Ovary (tissue), 9 donors: Measurements from ENCODE around the gene CRIM1. TPM values are rescaled to one million over a fixed set of nuclear protein-coding genes. Genes with fewer than 3 reads are reported as not detected.
A peak's percentile ranks its signal among the peaks of the same experiment; 100 is the strongest.

Experiments
- DNase-seq, 5 donors: peaks; one replicate each; pipeline ENCODE4 v3.0.0-alpha.2; 2019 to 2020
- H3K27ac ChIP-seq, 2 donors: fragments of 200-600 bp; one replicate each; pipeline versions ENCODE4 v1.5.1 to v1.8.0; 2019 to 2022
- H3K27me3 ChIP-seq: fragments of 200-600 bp; one replicate; pipeline ENCODE4 v1.8.0; 2022
- H3K36me3 ChIP-seq: fragments of 200-600 bp; sonication (generic); one replicate; pipeline ENCODE4 v1.5.1; 2019
- H3K4me1 ChIP-seq: one replicate; pipeline ENCODE4 v1.8.1; 2013; ENCODE audit warnings: mild to moderate bottlenecking, moderate library complexity; ENCODE audit not compliant: insufficient read depth
- H3K4me3 ChIP-seq: fragments of 200-600 bp; sonication (generic); one replicate; pipeline ENCODE4 v1.5.1; 2017
- H3K9me3 ChIP-seq, 2 donors: fragments of 200-600 bp in 1 of 2; sonication (generic) in 1 of 2; one replicate each; pipeline versions ENCODE4 v1.5.1 to v1.8.1; 2013 to 2019; ENCODE audit warnings: mild to moderate bottlenecking in 1 of 2, moderate library complexity in 1 of 2
- EP300 ChIP-seq: sonication (generic); formaldehyde crosslinking; IDR thresholded peaks from one replicate; pipeline ENCODE4 v1.6.1; 2017; ENCODE audit warnings: antibody characterized with exemption
- POLR2A ChIP-seq: fragments of 450-650 bp; IDR thresholded peaks from one replicate; pipeline ENCODE4 v1.6.1; 2017; ENCODE audit warnings: antibody characterized with exemption, mild to moderate bottlenecking, moderate library complexity
- WGBS, 3 donors: extraction: QIAGEN DNeasy Blood & Tissue Kit in 1 of 3; methylation state at CpG; one replicate each; pipeline versions ENCODE4 v1.1.5 to v1.1.7; 2013 to 2017; 5-methylcytosine and 5-hydroxymethylcytosine counted together
- intact Hi-C, 4 donors: fragments of 100-400 bp; cut with DNase I; formaldehyde crosslinking; loops; one replicate each; pipeline versions ENCODE4 v1.11.0 to v1.15.1; 2022 to 2023
- polyA plus RNA-seq, 2 donors: library from polyadenylated mRNA; stranded (reverse); fragments of 200-250 nt in 1 of 2; fragments of 350-450 nt in 1 of 2; fragmentation: Illumina TruSeq in 1 of 2; extraction: RNeasy Lipid Tissue Mini Kit (QIAGEN cat#74804) in 1 of 2; gene quantifications; one replicate each; pipeline ENCODE4 v1.2.3, GENCODE V29; 2013 to 2014
- total RNA-seq, 7 donors: library from RNA; depleted of rRNA in 2 of 7; stranded (reverse); fragments of >200 nt in 2 of 7; fragmentation: NEBNext Ultra II Directional in 3 of 7; extraction: Animal tissue kit (Norgen Biotek cat#: 25700) in 3 of 7; gene quantifications; one replicate each; pipeline versions ENCODE4 v1.1.0 to v1.2.4, GENCODE V29; 2016 to 2023
- TF ChIP-seq, protein P1 (sequence below), 3 donors: fragments of 450-650 bp in 2 of 3; fragments of 200-600 bp in 1 of 3; IDR thresholded peaks; one replicate each; pipeline versions ENCODE4 v1.5.1 to v1.8.0; 2016 to 2022; ENCODE audit warnings: antibody characterized with exemption in 3 of 3, mild to moderate bottlenecking in 1 of 3
- donor health status: DM: no; HTN: no; CAD: no; lungs with moderate emphysema.
- donor health status: DM: no; HTN: no; CAD: no.
- donor health status: Bipolar disorder and iron deficiency.
- donor health status: DM: yes; HTN: yes; CAD: no.
- donor health status: DM: no; HTN: no; CAD: no.
- donor health status: DM: yes; HTN: yes; CAD: no.

The CRIM1 gene
- total and polyA plus RNA-seq, 9 donors: 38.4 to 134 (median 65.0) TPM

DNA sequence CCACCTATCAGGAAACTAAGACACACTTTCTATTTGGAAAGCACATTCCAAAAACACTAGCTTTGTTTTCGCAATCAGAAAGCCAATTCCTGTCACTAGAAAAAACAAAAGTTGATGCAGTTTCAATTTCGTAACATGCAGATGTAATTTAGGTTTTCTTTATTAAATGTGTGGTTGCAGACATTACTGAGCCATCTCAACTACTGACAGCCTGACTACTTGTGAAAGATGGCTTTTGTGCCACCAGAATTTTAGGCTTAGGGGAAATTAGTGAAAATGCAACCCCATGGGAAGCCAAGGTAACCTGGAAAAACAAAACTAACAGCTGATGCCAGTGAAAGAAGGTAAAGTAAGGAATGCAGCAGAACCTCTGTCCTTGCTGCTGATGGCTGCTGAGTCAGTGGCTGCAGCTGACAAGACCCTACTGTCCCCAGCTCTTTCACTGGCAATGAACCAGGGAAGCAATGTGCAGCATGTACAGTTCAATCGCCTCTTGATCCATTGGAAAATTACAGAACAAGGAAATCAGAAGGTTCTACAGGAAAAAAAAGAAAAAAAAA lies 207.5 kb downstream of the CRIM1 start:
- TF ChIP-seq, protein P1, sequence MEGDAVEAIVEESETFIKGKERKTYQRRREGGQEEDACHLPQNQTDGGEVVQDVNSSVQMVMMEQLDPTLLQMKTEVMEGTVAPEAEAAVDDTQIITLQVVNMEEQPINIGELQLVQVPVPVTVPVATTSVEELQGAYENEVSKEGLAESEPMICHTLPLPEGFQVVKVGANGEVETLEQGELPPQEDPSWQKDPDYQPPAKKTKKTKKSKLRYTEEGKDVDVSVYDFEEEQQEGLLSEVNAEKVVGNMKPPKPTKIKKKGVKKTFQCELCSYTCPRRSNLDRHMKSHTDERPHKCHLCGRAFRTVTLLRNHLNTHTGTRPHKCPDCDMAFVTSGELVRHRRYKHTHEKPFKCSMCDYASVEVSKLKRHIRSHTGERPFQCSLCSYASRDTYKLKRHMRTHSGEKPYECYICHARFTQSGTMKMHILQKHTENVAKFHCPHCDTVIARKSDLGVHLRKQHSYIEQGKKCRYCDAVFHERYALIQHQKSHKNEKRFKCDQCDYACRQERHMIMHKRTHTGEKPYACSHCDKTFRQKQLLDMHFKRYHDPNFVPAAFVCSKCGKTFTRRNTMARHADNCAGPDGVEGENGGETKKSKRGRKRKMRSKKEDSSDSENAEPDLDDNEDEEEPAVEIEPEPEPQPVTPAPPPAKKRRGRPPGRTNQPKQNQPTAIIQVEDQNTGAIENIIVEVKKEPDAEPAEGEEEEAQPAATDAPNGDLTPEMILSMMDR (IDR thresholded peaks at IDR 0.05): no peak
- no peak for TF ChIP-seq EP300
- TF ChIP-seq POLR2A: no peak
- Histone ChIP-seq H3K27ac (no peak overlapping the region), H3K27me3 (no peaks in the 10 kb centered on the region), H3K36me3 (no peaks in the 10 kb centered on the region), H3K4me3 (no peak overlapping the region), H3K9me3 (no peaks in the 10 kb centered on the region), H3K4me1 (peaks cover 8% of the 10 kb centered on the region)
- intact Hi-C loops: no loop called here
- 40 to 64% (median 62%) methylated on average over 3 of the region's 3 CpGs for WGBS, 3 donors
- no peak for DNase-seq

DNA sequence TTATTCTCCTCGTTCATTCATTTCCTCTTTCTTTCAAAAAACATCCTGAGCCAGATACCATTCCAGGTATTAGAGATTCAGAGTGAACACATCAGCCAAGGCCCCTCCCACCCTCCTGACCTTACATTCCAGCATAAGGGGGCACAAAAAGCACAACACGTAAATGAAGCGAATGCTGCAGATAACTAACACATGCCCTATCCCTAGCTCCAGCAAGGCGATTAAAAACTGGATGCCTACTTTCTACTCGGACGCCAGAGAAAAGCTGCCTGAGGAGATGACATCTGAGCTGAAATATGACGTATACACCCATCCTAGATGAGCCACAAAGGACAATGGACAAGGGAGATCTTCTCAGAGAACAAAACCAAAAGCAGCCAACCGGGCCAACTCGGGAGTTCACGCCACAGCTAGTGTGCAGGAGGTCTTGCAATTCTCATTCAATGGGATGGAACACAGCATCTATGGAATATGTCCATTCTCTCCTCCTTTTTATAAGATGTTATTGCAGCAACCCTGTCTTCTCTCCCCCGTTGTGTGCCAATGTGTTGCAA lies 208.9 kb downstream of the CRIM1 start:
- intact Hi-C loops: no loop called here
- Histone ChIP-seq H3K4me3 (no peak overlapping the region), H3K27ac (no peak overlapping the region), H3K4me1 (peaks cover 10% of the 10 kb centered on the region), H3K9me3 (no peaks in the 10 kb centered on the region), H3K27me3 (no peaks in the 10 kb centered on the region), H3K36me3 (no peaks in the 10 kb centered on the region)
- TF ChIP-seq EP300 (no peak), POLR2A (no peak)
- TF ChIP-seq, protein P1 (IDR thresholded peaks at IDR 0.05): no peak
- WGBS, 3 donors: 87 to 90% (median 88%) methylated on average over 11 of the region's 11 CpGs
- DNase-seq: no peak

DNA sequence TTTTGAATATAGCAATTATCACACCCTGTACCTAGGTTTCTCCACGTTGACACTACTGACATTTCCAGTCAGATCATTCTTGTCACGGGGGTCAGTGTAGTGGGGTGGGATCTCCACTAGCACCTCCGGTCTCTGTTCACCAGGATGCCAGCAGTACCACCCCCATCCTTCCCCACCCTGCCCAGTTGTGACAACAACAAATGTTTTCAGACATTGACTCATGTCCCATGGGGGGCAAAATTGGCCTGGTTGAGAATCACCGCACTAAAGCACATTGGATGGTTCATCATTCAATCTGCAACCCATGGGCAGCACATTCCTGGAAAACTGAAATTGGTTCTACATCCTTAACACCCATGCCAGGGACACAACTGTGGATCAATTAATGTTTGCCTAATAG lies 210.1 kb downstream of the CRIM1 start:
- no peak for TF ChIP-seq POLR2A
- TF ChIP-seq EP300: no peak
- TF ChIP-seq, protein P1 (IDR thresholded peaks at IDR 0.05): no peak
- WGBS, 3 donors: 95 to 98% (median 95%) methylated on average over 4 of the region's 4 CpGs
- intact Hi-C loops: no loop called here
- peaks cover 12% of the 10 kb centered on the region for H3K4me1 ChIP-seq
- no peaks in the 10 kb centered on the region for H3K36me3 ChIP-seq
- no peak overlapping the region for H3K4me3 ChIP-seq
- H3K27ac ChIP-seq: no peak overlapping the region
- no peaks in the 10 kb centered on the region for H3K9me3 ChIP-seq
- H3K27me3 ChIP-seq: peaks cover 2% of the 10 kb centered on the region
- DNase-seq: no peak

DNA sequence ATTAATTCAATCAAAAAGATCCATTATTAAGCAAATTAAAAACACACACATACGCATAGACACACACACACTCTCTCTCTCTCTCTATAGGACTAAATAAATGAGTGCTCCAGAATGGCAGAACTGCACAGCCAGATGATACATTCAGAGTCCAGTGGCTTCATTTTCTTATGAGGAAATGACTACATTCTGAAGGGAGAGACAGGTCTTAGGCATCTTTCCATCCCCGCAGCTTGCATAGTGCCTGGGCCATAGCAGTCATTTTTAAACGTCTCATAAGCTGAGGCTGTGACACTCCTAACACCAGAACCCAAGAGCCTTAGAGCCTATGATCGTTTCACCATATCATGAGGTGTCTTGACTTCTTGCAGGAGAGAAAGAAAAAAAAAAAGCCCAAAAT lies 211.3 kb downstream of the CRIM1 start:
- no peak for DNase-seq
- WGBS, 3 donors: 89 to 96% (median 92%) methylated on average over 4 of the region's 4 CpGs
- Histone ChIP-seq H3K9me3 (no peaks in the 10 kb centered on the region), H3K27ac (peak overlapping the region in 1 of 2 donors; percentile 54), H3K36me3 (no peaks in the 10 kb centered on the region), H3K4me1 (peaks cover 12% of the 10 kb centered on the region), H3K4me3 (no peak overlapping the region), H3K27me3 (peaks cover 2% of the 10 kb centered on the region)
- intact Hi-C loops: no loop called here
- TF ChIP-seq EP300 (no peak), POLR2A (no peak)
- TF ChIP-seq, protein P1 (IDR thresholded peaks at IDR 0.05): no peak
